Measurements from ENCODE around the gene TBC1D19. TPM values are rescaled to one million over a fixed set of nuclear protein-coding genes. Genes with fewer than 3 reads are reported as not detected.

The TBC1D19 gene
- total and polyA plus RNA-seq, 2 of the 4 experiments (the other 2 are of a cell fraction): 9.9 to 17.6 TPM

DNA sequence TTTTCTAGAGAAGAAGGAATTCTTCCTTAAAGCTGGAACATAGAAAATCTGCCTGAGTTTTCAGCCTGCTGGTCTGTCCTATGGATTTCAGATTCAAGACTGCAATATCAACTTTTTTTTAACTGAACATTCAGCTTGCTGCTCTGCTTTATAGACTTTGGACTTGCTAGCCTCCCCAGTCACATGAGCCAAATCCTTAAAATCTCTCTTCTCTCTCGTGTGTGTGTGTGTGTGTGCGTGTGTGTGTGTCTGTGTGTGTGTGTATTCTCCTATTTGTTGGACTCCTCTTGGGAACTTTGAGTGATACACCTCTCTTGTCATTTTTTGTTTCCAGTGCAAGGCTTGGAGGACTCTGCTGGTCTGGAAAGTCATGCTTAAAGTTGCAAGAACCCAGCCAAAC, 6.8 kb upstream of the TBC1D19 start:
- in situ Hi-C loops (cut with MboI; ENCODE audit: low sequenced_read_pairs): no loop called here

More for the DNA sequence above, 6.8 kb upstream of the TBC1D19 start:
- no peak overlapping the region for H3K27ac ChIP-seq (ENCODE audit: insufficient read depth, low read length)
- no peak overlapping the region for H4K5ac ChIP-seq (ENCODE audit: low read depth, low read length)
- POLR2A ChIA-PET (ENCODE audit: unreplicated experiment): no interaction called here
- H3K9me1 ChIP-seq (ENCODE audit: insufficient read depth, low read length): peaks cover 6% of the 10 kb centered on the region
- H3K36me3 ChIP-seq (ENCODE audit: control insufficient read depth, insufficient read depth, low read length): no peaks in the 10 kb centered on the region
- H3K23ac ChIP-seq (ENCODE audit: low read depth, low read length): peak overlapping the region; percentile 69; the same call in 1 of the 2 replicates
- no peaks in the 10 kb centered on the region for H3K79me1 ChIP-seq (ENCODE audit: low read depth in 1 of 2, low read length in 2 of 2)
- dilution Hi-C loops (cut with HindIII; ENCODE audit: low sequenced_read_pairs, unreplicated experiment) (no loop called here), intact Hi-C loops (cut with micrococcal nuclease) (no loop called here)
- DNase-seq (no peak), ATAC-seq (ENCODE audit: low read depth) (no peak)
- H4K91ac ChIP-seq (ENCODE audit: insufficient read depth, low read depth, low read length): peak overlapping the region; percentile 82
- no peak overlapping the region for H2AK9ac ChIP-seq (replicated peaks; ENCODE audit: low read depth, low read length, poor library complexity)
- H2BK15ac ChIP-seq (ENCODE audit: low read depth, low read length): peak overlapping the region; percentile 83; the same call in 2 of the 3 replicates
- H3K4me3 ChIP-seq (ENCODE audit: insufficient read depth, low read depth, low read length): no peak overlapping the region
- no peaks in the 10 kb centered on the region; the same call in 1 of the 2 replicates for H3K27me3 ChIP-seq (ENCODE audit: control insufficient read depth, insufficient read depth, low read length)
- CTCF ChIA-PET: interaction anchor here (1.4 kb wide), 1 partner anchor 114 kb away, joined by 3 read pairs; no protein-coding TSS in a partner anchor
- H3K9me3 ChIP-seq (ENCODE audit: control insufficient read depth, insufficient read depth, low read length): no peaks in the 10 kb centered on the region
- H2BK120ac ChIP-seq (ENCODE audit: low read depth, low read length): peak overlapping the region; percentile 83
- H3K14ac ChIP-seq (replicated peaks; ENCODE audit: low read depth, low read length): peak overlapping the region; percentile 46
- no peak overlapping the region for H2AFZ ChIP-seq (replicated peaks; ENCODE audit: low read length, poor library complexity)
- no peak overlapping the region for H2BK5ac ChIP-seq (ENCODE audit: low read depth, low read length, poor library complexity, severe bottlenecking)
- H2AK5ac ChIP-seq (ENCODE audit: low read depth, low read length): peak overlapping the region; percentile 61; the same call in 1 of the 2 replicates
- no CpG with 5 or more reads among the region's 2 CpGs for WGBS, 2 experiments (ENCODE audit: extremely low coverage in 2 of 2, insufficient read length in 1 of 2)
- H3K4ac ChIP-seq (ENCODE audit: low read depth, low read length): peak overlapping the region; percentile 83
- H2BK20ac ChIP-seq (ENCODE audit: low read depth, low read length): peak overlapping the region; percentile 96
- no peak overlapping the region for H3K4me2 ChIP-seq (ENCODE audit: low read depth, low read length)
- H3K4me1 ChIP-seq (ENCODE audit: control insufficient read depth, insufficient read depth, low read length): peaks cover 8% of the 10 kb centered on the region
- peak overlapping the region; percentile 19; the same call in 1 of the 2 replicates for H3K56ac ChIP-seq (ENCODE audit: extremely low read depth, insufficient read depth, low read length)
- BruUV-seq (replicated peaks): no TSS peak
- TF ChIP-seq RCOR1 (IDR thresholded peaks at IDR 0.05; ENCODE audit: insufficient replicate concordance, low read length) (no peak), MXI1 (IDR thresholded peaks at IDR 0.05; ENCODE audit: borderline replicate concordance, low read depth, low read length) (no peak), RAD21 (IDR thresholded peaks at IDR 0.05; ENCODE audit: low read length) (no peak), POLR2A (IDR thresholded peaks at IDR 0.05; ENCODE audit: low read depth, low read length) (no peak), BHLHE40 (IDR thresholded peaks at IDR 0.05; ENCODE audit: low read depth, low read length) (no peak), CEBPB (IDR thresholded peaks at IDR 0.05; ENCODE audit: low read depth, low read length) (no peak), SMC3 (IDR thresholded peaks at IDR 0.05; ENCODE audit: low read depth, low read length) (no peak), CHD1 (IDR thresholded peaks at IDR 0.05; ENCODE audit: low read depth, low read length) (no peak), NFE2L2 (IDR thresholded peaks at IDR 0.05; ENCODE audit: low read depth, low read length) (no peak), MAFK (IDR thresholded peaks at IDR 0.05; ENCODE audit: low read depth, low read length) (no peak)
- TF ChIP-seq, protein P1, sequence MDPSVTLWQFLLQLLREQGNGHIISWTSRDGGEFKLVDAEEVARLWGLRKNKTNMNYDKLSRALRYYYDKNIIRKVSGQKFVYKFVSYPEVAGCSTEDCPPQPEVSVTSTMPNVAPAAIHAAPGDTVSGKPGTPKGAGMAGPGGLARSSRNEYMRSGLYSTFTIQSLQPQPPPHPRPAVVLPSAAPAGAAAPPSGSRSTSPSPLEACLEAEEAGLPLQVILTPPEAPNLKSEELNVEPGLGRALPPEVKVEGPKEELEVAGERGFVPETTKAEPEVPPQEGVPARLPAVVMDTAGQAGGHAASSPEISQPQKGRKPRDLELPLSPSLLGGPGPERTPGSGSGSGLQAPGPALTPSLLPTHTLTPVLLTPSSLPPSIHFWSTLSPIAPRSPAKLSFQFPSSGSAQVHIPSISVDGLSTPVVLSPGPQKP (IDR thresholded peaks at IDR 0.05; ENCODE audit: borderline replicate concordance, low read depth, low read length): no peak
- TF ChIP-seq, protein P2, sequence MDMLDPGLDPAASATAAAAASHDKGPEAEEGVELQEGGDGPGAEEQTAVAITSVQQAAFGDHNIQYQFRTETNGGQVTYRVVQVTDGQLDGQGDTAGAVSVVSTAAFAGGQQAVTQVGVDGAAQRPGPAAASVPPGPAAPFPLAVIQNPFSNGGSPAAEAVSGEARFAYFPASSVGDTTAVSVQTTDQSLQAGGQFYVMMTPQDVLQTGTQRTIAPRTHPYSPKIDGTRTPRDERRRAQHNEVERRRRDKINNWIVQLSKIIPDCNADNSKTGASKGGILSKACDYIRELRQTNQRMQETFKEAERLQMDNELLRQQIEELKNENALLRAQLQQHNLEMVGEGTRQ (IDR thresholded peaks at IDR 0.05; ENCODE audit: low read depth, low read length): no peak
- H4K8ac ChIP-seq (ENCODE audit: low read depth in 2 of 2, low read length in 2 of 2): peak overlapping the region in 1 of 2 experiments; percentile 53; a peak in 2 of 4 replicates
- H4K20me1 ChIP-seq (ENCODE audit: insufficient read depth, low read length): peaks cover 3% of the 10 kb centered on the region; the same call in 1 of the 2 replicates
- peak overlapping the region; percentile 71; the same call in 1 of the 2 replicates for H3K18ac ChIP-seq (ENCODE audit: low read depth, low read length)
- no peak overlapping the region for H3K9ac ChIP-seq (ENCODE audit: low read depth, low read length)

Measured in IMR-90 (cell line).